Stimulated activated CD8-positive, alpha-beta memory T cell treated with anti-CD3 and anti-CD28 coated beads, Interleukin-2, amount 100 ng/mL, for 48 hours (primary cell): ENCODE data around the gene GPATCH2.
"Not testable (repeated sequence)": the region's sequence is repeated elsewhere in the genome, so short reads cannot be mapped to it uniquely, and the experiment has no call there.

Experiments used
- DNase-seq, 2 donors: peaks; one replicate each; pipeline ENCODE4 v3.0.0-alpha.2; 2020; ENCODE audit warnings: low read depth in 2 of 2

The GPATCH2 gene

GRCh38 chr1:217449370-217449769 is 181.5 kb downstream of the GPATCH2 start:
- no peak for DNase-seq

GRCh38 chr1:217443845-217444244 is 187.0 kb downstream of the GPATCH2 start:
- no peak for DNase-seq

GRCh38 chr1:217437376-217437775 is 193.5 kb downstream of the GPATCH2 start:
- no peak for DNase-seq

GRCh38 chr1:217435204-217435603 is 195.7 kb downstream of the GPATCH2 start:
- DNase-seq: no peak

DNA sequence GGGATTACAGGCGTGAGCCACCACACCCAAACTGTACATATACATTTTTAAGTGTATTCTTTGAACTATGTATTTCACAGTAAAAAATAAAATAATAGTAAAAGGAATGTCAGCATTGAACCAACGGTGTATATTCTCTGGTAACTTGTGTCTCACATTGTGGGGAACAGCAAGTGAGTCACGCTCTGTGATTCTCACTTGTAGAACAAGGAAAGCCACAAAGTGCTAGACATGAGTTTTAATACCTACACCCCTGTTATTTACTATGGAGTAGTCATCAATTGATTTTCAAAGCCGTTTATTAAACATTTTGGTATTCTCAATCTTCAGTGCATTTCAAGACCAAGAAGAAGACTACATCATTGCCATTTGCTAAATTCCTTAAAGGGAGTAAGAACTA is 197.2 kb downstream of the GPATCH2 start:
- DNase-seq: no peak

GRCh38 chr1:217432339-217432738 is 198.6 kb downstream of the GPATCH2 start:
- no peak for DNase-seq

GRCh38 chr1:217431395-217431794 is 199.5 kb downstream of the GPATCH2 start:
- no peak for DNase-seq

GRCh38 chr1:217425422-217425821 is 205.5 kb downstream of the GPATCH2 start:
- DNase-seq: no peak

DNA sequence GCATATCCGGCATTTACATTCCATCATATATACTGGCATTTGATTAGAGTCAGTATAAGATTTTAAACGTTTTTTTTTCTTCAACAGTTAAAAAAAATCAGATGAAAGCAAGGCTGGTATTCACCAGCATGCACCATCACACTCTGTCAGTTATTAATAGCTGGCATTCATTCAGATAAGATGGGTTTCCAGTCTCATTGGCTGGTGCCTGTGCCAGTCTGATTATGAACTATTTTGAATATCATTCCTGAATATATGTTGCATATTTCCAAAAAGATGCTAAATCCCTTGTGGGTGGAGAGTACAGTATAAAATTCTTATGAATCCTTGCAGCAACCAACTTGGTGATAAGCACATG is 211.7 kb downstream of the GPATCH2 start:
- DNase-seq: no peak

DNA sequence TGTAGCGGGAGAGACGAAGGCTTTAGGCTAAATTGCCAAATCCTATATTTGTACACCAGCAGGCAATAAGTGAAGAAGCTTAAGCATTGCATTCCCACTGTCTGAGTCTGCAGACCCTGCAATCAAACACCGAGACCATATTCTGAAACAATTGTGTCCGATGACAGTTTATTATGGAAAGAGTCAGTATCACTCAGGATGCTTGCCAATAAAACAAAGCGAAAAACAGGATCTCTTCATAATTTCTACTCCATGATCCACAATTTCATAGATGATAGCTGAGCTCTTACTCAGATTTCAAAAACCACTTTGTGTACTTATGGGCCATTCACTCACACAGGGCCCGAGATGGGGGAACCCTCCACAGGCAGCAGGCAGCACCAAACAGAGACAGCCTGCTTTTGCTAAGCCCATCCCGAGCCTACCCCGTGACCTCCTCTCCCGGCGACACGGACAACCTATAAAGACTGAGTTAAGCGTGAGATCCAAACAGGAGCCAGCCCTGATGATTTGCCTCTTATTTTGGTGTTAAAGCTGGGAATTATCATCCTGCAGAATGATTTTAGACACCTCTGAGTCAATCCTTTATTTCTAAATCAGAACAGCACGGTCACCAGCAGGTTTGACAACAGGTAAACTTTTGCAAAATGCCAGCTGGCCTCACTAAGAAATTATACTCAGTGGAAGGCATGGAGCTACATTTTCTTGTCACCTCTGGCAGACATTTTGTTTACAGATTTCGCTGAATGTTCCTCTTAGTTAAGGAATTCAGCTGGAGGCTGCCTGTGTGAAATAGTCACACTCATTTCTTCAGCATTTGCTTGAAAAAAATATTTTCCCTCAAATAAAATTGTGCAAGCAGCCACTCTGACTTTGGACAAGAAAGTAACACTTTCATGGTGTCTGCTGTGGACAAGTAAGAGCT is 212.4 kb downstream of the GPATCH2 start:
- no peak for DNase-seq

DNA sequence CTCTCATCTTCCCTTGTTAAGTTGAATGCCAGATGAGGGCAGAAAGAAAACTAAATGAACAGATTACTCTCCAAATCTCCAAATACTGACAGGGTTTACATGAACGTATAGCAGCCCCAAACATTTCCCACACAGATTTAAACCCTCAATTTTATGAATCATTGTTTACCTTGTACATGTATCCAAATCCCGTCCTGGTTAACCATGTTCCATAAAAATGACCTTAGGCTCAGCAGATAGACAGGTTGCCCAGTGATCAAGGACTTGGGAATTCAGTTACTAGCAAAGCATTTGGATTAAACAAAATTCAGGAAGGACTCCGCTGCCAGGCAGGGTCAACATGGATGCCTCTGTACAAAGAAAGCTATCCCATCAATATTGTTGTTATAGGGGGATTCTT is 213.5 kb downstream of the GPATCH2 start:
- no peak for DNase-seq

DNA sequence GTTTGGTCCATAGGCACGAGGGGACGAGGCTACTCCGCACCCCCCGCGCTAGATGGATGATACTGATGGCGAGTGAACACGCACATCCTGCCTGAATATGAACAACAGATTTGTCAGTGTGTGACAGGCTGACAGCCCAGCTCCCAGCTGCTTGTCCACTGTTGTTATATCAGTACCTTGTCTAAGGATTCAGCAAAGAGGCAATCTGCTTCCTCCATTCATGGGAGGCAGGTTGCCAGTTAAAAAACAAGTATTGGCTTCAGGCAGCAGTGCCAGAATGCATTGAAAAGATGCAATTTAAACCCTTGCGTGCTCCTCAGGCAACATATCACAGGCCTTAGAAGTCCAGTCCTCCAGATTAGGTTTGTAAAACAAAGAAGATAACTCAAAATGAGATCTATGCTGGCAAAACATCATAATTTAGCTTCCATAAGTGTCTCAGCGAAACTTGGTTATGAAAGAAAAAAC is 223.3 kb downstream of the GPATCH2 start:
- DNase-seq: no peak

DNA sequence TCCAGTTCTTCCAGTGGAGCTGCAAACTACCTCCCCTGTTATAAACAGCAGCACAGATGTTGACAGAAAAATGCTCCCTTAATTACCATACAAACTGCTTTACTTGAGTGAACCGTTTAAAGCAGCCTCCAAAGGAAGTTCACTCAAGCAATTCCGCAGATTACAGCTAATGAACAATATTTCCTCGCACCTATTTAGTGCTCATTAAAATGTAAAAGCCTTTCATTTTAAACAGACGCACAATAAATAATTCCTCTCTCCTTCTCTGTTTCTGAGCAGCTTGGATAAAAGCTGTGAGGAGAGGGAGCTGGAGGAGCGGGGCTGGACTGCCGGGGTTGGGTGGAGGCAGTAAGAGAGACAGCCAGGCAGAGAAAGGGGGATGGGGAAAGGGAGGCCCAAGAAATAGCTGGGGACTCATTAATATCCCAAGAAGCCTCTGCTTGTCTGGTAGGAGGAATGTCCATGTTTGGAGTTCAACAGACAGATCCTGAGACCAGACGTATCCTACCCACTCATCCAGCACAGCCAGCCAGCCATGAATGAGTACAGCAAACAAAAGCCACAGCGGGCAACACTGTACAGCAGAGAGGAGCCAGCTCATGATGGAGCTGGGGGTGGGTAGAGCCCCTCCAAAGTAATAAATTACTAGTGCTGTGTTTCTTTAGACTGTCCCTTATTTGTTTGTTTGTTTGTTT is 227.7 kb downstream of the GPATCH2 start:
- DNase-seq: no peak

DNA sequence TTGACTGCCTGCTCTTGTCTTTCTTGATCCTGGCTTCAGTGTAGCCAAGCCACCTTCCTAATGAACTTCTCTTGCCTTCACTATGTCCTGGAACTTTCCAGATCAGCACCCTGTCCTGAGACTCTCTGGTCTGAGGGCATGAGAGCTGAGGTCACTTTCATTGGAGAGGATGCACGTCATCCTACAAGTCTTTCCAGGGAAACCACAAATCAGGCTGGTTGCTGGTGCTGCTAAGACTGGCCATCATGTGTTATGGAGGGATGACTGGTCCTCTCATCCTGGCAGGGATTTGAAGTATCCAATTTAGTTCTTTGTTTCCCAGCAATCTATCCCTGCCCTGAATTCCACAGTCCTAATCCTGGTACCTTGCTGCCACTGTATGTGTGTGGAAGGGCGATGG is 228.6 kb downstream of the GPATCH2 start:
- DNase-seq: no peak

DNA sequence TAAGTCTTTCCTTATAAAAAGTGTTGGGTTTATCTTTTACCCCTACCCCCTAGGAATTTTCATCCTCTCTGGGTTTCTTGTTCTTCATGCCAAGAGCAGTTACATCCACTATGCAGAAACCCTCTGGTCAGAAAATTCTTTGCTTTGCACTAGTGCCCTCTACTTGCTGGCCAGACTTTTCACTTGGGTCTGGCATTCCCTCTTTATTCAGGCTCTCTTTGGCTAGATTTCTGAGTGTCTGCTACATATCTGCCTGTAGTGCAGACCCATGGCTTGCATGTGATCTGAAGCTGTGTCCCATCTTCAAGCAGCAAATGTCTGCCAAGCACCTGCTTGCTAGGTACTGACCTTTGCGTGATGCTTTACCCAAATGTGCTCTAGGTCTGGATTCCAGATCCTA is 237.0 kb downstream of the GPATCH2 start:
- DNase-seq: no peak

DNA sequence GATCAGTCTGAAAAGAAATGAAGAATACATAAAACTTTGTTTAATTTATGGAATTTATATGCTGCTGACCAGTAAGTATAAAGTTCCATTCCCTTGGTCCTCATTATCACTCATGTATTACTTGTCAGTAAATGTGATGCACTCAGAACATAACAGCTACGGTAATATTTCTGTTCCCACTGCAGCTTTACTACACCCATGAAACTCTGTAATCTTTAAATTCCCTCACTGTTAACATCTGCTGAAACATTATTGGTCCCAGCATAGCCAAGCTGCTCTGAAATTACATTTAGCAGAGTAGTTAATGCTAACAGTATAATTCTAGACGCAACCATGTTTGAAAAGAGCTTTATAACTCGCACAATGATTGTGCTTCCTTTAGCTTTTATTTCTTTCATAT is 238.4 kb downstream of the GPATCH2 start:
- no peak for DNase-seq

GRCh38 chr1:217389895-217390294 is 241.0 kb downstream of the GPATCH2 start:
- no peak for DNase-seq

DNA sequence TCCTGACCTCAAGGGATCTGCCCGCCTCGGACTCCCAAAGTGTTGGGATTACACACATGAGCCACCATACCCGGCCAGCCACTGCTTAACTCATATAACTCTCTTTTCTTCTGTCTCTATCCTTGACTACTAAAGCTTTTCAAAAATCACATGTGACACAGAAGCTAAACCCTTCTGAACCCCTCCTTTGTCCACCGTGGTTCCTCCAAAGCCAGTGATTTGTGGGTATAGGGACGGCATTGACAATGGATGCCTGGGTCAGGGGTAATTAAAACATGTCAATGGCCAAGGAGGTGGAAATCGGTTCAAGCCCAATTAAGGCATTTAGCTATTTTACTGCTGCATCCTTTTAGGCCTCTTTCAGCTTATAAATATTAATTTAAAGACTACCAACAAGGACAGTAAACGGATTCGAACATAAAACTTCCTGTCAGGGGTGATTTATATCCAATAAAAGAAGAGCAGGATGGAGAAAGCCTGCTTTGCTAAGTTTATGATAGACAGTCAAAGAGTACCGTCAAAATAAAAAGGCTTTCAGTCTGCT is 242.3 kb downstream of the GPATCH2 start:
- DNase-seq: no peak

DNA sequence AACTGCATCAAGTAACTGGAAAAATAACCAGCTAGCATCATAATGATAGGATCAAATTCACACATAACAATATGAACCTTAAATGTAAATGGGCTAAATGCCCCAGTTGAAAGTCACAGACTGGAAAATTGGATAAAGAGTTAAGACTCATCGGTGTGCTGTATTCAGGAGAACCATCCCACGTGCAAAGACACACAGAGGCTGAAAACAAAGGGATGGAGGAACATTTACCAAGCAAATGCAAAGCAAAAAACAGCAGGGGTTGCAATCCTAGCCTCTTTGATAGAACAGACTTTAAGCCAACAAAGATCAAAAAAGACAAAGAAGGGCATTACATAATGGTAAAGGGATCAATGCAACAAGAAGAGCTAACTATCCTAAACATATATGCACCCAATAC is 249.1 kb downstream of the GPATCH2 start:
- DNase-seq: not testable (repeated sequence)

- DNase-seq: not testable (repeated sequence)
These were observed 251.1 kb downstream of the GPATCH2 start for GRCh38 chr1:217379804-217380203.

DNA sequence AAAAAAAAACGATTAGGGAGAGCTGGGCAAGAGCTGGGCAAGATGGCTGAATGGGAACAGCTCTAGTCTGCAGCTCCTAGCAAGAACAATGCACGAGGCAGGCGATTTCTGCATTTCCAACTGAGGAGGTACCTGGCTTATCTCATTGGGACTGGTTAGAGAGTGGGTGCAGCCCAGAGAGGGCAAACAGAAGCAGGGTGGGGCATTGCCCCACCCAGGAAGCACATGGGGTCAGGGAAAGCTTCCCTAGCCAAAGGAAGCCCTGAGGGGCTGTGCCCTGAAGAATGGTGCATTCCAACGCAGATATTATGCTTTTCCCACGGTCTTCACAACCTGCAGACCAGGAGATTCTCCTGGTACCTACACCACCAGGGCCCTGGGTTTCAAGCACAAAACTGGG is 251.6 kb downstream of the GPATCH2 start:
- DNase-seq: no peak
